ENCODE data around the gene RFTN1.

GRCh38 chr3:16337856-16338540, 175.5 kb downstream of the RFTN1 start:
- TF ChIP-seq CTCF (IDR thresholded peaks at IDR 0.05; ENCODE audit: extremely low read depth in 1 of 2, insufficient read depth in 1 of 2, low read depth in 1 of 2, low read length in 2 of 2) (no peak), POLR2A (IDR thresholded peaks at IDR 0.05; ENCODE audit: low read depth, low read length) (no peak), JUN (IDR thresholded peaks at IDR 0.05; ENCODE audit: borderline replicate concordance, insufficient read depth, insufficient read length, low read depth) (no peak), MAX (IDR thresholded peaks at IDR 0.05; ENCODE audit: insufficient read depth, insufficient read length) (no peak), EZH2 (IDR thresholded peaks at IDR 0.05; ENCODE audit: borderline replicate concordance, low read depth, low read length, severe bottlenecking) (no peak), GATA2 (IDR thresholded peaks at IDR 0.05; ENCODE audit: insufficient read depth, insufficient read length, low read depth, low read length) (no peak), POLR2AphosphoS5 (IDR thresholded peaks at IDR 0.05; ENCODE audit: insufficient read depth, low read depth, low read length) (no peak), MYC (IDR thresholded peaks at IDR 0.05; ENCODE audit: low read depth, low read length) (no peak)
